Prostate gland (tissue), 2 donors: Measurements from ENCODE around the gene DHX15. TPM values are rescaled to one million over a fixed set of nuclear protein-coding genes. Genes with fewer than 3 reads are reported as not detected.

ENCODE experiments used
- DNase-seq: peaks from one replicate; pipeline ENCODE4 v3.0.0-alpha.2; 2019; ENCODE audit warnings: low spot score
- H3K27ac ChIP-seq, 2 donors: fragments of 200-600 bp; sonication (generic); 2 replicates each; pipeline ENCODE4 v1.5.1; 2017 to 2019
- H3K27me3 ChIP-seq: fragments of 200-600 bp; sonication (generic); replicated peaks from 2 replicates; pipeline ENCODE4 v1.5.1; 2019; ENCODE audit not compliant: insufficient read depth
- H3K36me3 ChIP-seq, 2 donors: fragments of 200-600 bp; sonication (generic); 1 replicate in 1 of 2; 2 replicates in 1 of 2; pipeline versions ENCODE4 v1.5.1 to v1.8.1; 2017 to 2019
- H3K4me1 ChIP-seq: fragments of 200-600 bp; sonication (generic); replicated peaks from 2 replicates; pipeline ENCODE4 v1.5.1; 2019
- H3K4me3 ChIP-seq, 2 donors: fragments of 200-600 bp; sonication (generic); 2 replicates each; pipeline ENCODE4 v1.5.1; 2017 to 2019
- H3K9me3 ChIP-seq: fragments of 200-600 bp; sonication (generic); 2 replicates; pipeline ENCODE4 v1.5.1; 2017
- CTCF ChIP-seq, 4 experiments: fragments of 200-600 bp in 2 of 4; fragments of 450-650 bp in 2 of 4; sonication (generic) in 2 of 4; IDR thresholded peaks; 1 replicate in 3 of 4; 2 replicates in 1 of 4; pipeline ENCODE4 v1.5.1; 2016 to 2019; ENCODE audit warnings: antibody characterized with exemption in 4 of 4, mild to moderate bottlenecking in 2 of 4, moderate library complexity in 2 of 4
- POLR2A ChIP-seq: fragments of 450-650 bp; IDR thresholded peaks from one replicate; pipeline ENCODE4 v1.6.1; 2016; ENCODE audit warnings: antibody characterized with exemption, mild to moderate bottlenecking
- POLR2AphosphoS5 ChIP-seq: sonication (generic); formaldehyde crosslinking; IDR thresholded peaks from one replicate; pipeline ENCODE4 v1.6.1; 2017; ENCODE audit warnings: antibody characterized with exemption
- WGBS: methylation state at CpG from one replicate; pipeline ENCODE4 v1.1.5; 2018; 5-methylcytosine and 5-hydroxymethylcytosine counted together
- intact Hi-C: fragments of 100-400 bp; cut with DNase I; formaldehyde crosslinking; loops from one replicate; pipeline ENCODE4 v1.14.2; 2022
- total RNA-seq, 2 donors: library from RNA; depleted of rRNA; stranded (reverse); fragments of >200 nt; gene quantifications; one replicate each; pipeline ENCODE4 v1.1.0, GENCODE V29; 2016

DHX15 gene
- total RNA-seq, 2 donors from 2014 or later, result 86.1 to 109 TPM

GRCh38 chr4:24601121-24601520 is 16.8 kb upstream of the DHX15 start:
- Histone ChIP-seq H3K27ac (no peak overlapping the region), H3K9me3 (no peaks in the 10 kb centered on the region), H3K36me3 (no peaks in the 10 kb centered on the region), H3K27me3 (no peaks in the 10 kb centered on the region), H3K4me3 (no peak overlapping the region), H3K4me1 (no peaks in the 10 kb centered on the region)
- intact Hi-C loops, result no loop called here
- 88% methylated on average over 1 of the region's 1 CpG for WGBS
- no peak for TF ChIP-seq CTCF (IDR thresholded peaks at IDR 0.05)
- TF ChIP-seq POLR2AphosphoS5, result no peak
- DNase-seq, result no peak

GRCh38 chr4:24599275-24599674 is 14.9 kb upstream of the DHX15 start:
- no peaks in the 10 kb centered on the region for H3K4me1 ChIP-seq
- no peak for DNase-seq
- H3K27ac ChIP-seq, result no peak overlapping the region
- H3K4me3 ChIP-seq, result no peak overlapping the region
- no peaks in the 10 kb centered on the region for H3K9me3 ChIP-seq
- 85% methylated on average over 6 of the region's 22 CpGs for WGBS
- intact Hi-C loops, result no loop called here
- no peak for TF ChIP-seq POLR2AphosphoS5
- no peak for TF ChIP-seq POLR2A
- no peak for TF ChIP-seq CTCF (IDR thresholded peaks at IDR 0.05)
- H3K36me3 ChIP-seq, result no peaks in the 10 kb centered on the region
- no peaks in the 10 kb centered on the region for H3K27me3 ChIP-seq

GRCh38 chr4:24598025-24598424 is 13.7 kb upstream of the DHX15 start:
- Histone ChIP-seq H3K4me3 (no peak overlapping the region), H3K36me3 (no peaks in the 10 kb centered on the region), H3K27ac (peak overlapping the region; percentile 69 to 85), H3K9me3 (no peaks in the 10 kb centered on the region), H3K4me1 (no peaks in the 10 kb centered on the region), H3K27me3 (no peaks in the 10 kb centered on the region)
- intact Hi-C loops, result no loop called here
- peak; percentile 56 for DNase-seq
- TF ChIP-seq CTCF (IDR thresholded peaks at IDR 0.05) (no peak), POLR2AphosphoS5 (peak; percentile 70), POLR2A (no peak)
- WGBS, result 52% methylated on average over 8 of the region's 8 CpGs

GRCh38 chr4:24595659-24596058 is 11.3 kb upstream of the DHX15 start:
- H3K36me3 ChIP-seq, result no peaks in the 10 kb centered on the region
- no peak for DNase-seq
- 78% methylated on average over 2 of the region's 2 CpGs for WGBS
- H3K4me1 ChIP-seq, result no peaks in the 10 kb centered on the region
- no peaks in the 10 kb centered on the region for H3K9me3 ChIP-seq
- H3K4me3 ChIP-seq, result no peak overlapping the region
- intact Hi-C loops, result no loop called here
- peak overlapping the region in 1 of 2 donors; percentile 85 for H3K27ac ChIP-seq
- H3K27me3 ChIP-seq, result no peaks in the 10 kb centered on the region
- TF ChIP-seq POLR2AphosphoS5, result no peak
- TF ChIP-seq POLR2A, result no peak
- TF ChIP-seq CTCF (IDR thresholded peaks at IDR 0.05), result no peak

GRCh38 chr4:24594887-24595286 is 10.5 kb upstream of the DHX15 start:
- intact Hi-C loops, result no loop called here
- Histone ChIP-seq H3K4me3 (no peak overlapping the region), H3K4me1 (no peaks in the 10 kb centered on the region), H3K36me3 (no peaks in the 10 kb centered on the region), H3K27ac (no peak overlapping the region), H3K9me3 (no peaks in the 10 kb centered on the region), H3K27me3 (no peaks in the 10 kb centered on the region)
- no peak for TF ChIP-seq CTCF (IDR thresholded peaks at IDR 0.05)
- 42% methylated on average over 2 of the region's 2 CpGs for WGBS
- no peak for DNase-seq
